Stimulated activated CD8-positive, alpha-beta memory T cell treated with anti-CD3 and anti-CD28 coated beads, Interleukin-12 subunit alpha, Interleukin-12 subunit beta, amount 100 ng/mL, for 1 hour (primary cell): ENCODE measurements around the gene SLC5A6.

Experiments
- DNase-seq: peaks from one replicate; pipeline ENCODE4 v3.0.0-alpha.2; 2020; ENCODE audit warnings: low read depth

SLC5A6 gene

GRCh38 chr2:27236626-27237025 is 24.6 kb upstream of the SLC5A6 start:
- DNase-seq: no peak

DNA sequence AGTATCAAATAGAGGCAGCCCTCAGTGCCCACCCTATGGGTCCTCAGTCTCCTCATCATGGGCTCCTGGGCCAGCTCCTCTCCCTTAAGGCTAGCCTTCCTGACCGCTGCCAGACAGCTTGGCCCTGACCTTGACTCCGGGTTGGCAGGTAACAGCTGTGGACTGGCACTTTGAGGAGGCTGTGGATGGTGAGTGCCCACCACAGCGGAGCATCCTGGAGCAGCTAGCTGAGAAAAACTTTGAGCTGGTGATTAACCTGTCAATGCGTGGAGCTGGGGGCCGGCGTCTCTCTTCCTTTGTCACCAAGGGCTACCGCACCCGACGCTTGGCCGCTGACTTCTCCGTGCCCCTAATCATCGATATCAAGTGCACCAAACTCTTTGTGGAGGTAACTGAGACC is 24.1 kb upstream of the SLC5A6 start:
- DNase-seq: no peak

- no peak for DNase-seq
Observed at GRCh38 chr2:27233341-27233740, 21.3 kb upstream of the SLC5A6 start.

GRCh38 chr2:27231921-27232320 is 19.9 kb upstream of the SLC5A6 start:
- DNase-seq: no peak

GRCh38 chr2:27227501-27227900 is 15.4 kb upstream of the SLC5A6 start:
- DNase-seq: no peak

DNA sequence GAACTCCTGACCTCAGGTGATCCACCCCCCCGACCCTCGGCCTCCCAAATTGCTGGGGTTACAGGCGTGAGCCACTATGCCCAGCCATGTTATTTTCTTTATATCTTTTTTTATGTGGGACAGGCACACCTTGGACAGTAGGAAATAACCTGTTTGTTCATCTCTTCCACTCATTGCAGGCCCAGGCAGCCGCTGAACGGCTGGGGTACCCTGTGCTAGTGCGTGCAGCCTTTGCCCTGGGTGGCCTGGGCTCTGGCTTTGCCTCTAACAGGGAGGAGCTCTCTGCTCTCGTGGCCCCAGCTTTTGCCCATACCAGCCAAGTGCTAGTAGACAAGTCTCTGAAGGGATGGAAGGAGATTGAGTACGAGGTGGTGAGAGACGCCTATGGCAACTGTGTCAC is 13.5 kb upstream of the SLC5A6 start:
- no peak for DNase-seq

DNA sequence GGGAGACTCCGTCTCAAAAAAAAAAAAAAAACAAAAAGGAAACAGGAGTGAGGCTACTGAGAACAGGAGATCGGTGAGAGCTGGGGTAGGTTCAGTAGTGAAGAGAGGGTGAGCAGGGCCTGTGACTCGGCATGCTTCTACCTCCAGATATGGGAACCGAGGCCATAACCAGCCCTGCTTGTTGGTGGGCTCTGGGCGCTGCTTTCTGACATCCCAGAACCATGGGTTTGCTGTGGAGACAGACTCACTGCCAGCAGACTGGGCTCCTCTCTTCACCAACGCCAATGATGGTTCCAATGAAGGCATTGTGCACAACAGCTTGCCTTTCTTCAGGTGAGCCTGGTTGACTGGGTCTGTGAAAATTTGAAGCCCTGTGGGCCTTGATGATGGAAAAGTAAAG is 11.3 kb upstream of the SLC5A6 start:
- DNase-seq: no peak

- no peak for DNase-seq
Observed at GRCh38 chr2:27222407-27222806, 10.3 kb upstream of the SLC5A6 start.

DNA sequence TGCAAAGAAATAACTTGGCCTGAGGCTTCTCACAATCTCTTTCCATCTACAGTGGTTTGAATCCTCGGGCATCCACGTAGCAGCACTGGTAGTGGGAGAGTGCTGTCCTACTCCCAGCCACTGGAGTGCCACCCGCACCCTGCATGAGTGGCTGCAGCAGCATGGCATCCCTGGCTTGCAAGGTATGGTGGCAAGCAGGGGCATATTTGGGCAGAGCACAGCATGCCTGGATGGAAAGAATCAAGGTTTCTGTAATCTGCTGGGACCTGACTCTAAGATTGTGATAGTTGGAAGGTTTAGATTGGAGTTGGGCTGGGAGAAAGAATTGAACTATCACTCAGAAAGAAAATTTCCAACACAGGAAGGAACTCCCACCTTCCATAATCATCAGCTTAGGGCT is 9.1 kb upstream of the SLC5A6 start:
- no peak for DNase-seq

GRCh38 chr2:27220091-27220490 is 8.0 kb upstream of the SLC5A6 start:
- no peak for DNase-seq

GRCh38 chr2:27219091-27219490 is 7.0 kb upstream of the SLC5A6 start:
- DNase-seq: no peak

- DNase-seq: no peak
Observed at GRCh38 chr2:27218614-27219013, 6.5 kb upstream of the SLC5A6 start.

DNA sequence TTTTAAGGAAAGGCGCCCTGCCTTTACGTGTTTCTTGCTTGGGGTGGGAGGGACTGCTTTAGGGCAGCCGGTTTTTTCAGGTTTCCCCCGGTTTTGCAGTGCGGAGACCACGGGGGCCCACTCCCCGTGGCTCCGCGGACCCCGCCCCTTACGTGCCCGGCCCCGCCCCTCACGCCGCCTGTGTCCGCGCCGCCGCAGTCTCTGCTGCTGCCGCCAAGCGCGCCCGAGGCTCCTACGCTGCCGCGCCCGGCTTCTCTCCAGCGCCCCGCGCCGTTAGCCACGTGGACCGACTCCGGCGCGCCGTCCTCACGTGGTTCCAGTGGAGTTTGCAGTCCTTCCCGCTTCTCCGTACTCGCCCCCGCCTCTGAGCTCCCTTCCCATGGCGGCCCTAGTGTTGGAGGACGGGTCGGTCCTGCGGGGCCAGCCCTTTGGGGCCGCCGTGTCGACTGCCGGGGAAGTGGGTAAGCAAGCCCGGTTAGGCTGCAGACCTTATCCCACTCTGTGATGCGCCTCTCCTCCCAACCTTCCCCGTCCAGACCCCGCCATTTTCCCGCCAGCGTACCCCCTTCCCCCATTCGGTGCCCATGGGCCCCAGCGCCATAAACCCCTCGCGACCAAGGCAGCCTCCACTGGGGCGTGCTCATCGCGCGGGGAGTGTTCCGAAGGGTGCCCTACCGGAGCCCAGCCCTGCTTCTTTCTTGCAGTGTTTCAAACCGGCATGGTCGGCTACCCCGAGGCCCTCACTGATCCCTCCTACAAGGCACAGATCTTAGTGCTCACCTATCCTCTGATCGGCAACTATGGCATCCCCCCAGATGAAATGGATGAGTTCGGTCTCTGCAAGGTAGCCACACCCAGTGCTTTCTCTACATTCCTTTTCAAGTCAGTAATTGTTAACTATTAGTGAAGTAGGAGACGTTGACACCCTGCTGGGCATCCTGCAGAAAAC is 5.4 kb upstream of the SLC5A6 start, which contains the start of gene CAD:
Gene CAD (plus strand): TSS at position 197 of the 949 bp plus-strand sequence. CDS start 183 bp downstream, at position 380.
- peak; percentile 72 for DNase-seq

DNA sequence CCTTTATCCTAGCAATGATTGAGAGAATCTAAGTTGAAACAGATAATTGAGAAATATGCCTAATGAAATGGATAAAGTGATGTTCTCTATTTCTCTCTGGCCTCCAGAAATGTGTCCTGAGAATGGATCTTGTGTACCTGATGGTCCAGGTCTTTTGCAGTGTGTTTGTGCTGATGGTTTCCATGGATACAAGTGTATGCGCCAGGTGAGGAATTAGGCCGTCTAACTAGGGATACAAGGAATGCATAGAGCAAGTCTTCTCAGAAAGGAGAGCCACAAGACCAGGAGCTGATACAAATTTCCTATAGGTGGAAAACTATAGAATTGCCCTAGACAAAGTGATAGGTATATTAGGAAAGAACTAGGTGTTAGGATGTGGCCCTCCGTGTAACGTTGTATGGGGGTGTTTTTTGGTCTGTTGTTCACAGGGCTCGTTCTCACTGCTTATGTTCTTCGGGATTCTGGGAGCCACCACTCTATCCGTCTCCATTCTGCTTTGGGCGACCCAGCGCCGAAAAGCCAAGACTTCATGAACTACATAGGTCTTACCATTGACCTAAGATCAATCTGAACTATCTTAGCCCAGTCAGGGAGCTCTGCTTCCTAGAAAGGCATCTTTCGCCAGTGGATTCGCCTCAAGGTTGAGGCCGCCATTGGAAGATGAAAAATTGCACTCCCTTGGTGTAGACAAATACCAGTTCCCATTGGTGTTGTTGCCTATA is 4.5 kb upstream of the SLC5A6 start:
- no peak for DNase-seq

DNA sequence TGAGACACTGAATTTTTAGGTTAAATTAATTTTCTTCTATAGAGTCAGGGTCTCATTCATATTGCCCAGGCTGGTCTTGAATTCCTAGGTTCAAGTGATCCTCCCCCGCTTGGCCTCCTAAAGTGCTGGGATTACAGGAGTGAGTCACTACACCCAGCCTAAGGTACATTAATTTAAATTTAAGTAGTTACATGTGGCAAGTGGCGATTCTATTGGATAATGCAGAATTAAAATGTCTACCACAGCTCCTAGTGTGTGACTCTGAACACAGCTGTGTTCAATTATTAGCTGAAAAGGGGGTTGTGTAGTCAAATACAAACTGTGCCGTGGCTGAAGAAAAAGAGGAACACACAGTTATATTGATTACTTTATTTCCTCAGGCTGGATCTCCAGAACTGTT is 2.9 kb upstream of the SLC5A6 start:
- no peak for DNase-seq

DNA sequence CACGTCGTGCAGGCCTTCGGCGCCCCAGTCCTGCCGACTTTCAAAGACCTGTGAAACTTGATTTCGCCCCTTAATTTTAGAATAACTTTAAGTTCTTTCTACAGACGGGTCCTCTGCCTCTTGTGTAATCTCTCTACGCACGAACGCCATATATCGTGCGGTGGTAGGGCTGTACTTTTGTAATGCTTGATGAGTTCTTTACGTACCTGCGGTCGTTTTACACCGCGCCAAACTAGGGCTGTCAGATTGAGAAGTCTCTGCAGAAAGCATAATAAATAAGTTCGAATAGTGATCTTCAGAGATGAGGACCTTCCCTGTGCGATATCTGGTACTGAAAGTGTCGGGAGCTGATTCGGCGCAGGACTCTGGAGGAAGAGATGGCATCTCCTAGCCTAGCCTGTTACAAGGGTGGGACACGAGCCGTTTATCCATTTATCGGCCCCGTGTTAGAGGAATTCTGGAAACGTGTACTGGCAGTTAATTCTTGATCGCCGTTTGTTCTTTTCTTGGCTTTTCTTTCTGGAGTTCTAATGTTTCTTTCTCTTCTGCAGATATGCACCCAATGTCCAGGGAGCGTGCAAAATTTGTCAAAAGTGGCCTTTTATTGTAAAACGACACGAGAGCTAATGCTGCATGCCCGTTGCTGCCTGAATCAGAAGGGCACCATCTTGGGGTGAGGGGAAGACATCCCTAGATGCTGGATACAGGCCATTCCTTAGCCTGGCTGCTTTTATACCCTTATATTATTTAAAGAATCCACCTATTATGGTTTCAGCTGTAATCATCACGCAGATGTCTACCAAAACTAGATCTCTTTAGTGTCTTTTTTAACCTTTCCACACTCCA is 781 bp upstream of the SLC5A6 start:
- DNase-seq: no peak

GRCh38 chr2:27211241-27211942 is 676 bp downstream of the SLC5A6 start:
- no peak for DNase-seq

DNA sequence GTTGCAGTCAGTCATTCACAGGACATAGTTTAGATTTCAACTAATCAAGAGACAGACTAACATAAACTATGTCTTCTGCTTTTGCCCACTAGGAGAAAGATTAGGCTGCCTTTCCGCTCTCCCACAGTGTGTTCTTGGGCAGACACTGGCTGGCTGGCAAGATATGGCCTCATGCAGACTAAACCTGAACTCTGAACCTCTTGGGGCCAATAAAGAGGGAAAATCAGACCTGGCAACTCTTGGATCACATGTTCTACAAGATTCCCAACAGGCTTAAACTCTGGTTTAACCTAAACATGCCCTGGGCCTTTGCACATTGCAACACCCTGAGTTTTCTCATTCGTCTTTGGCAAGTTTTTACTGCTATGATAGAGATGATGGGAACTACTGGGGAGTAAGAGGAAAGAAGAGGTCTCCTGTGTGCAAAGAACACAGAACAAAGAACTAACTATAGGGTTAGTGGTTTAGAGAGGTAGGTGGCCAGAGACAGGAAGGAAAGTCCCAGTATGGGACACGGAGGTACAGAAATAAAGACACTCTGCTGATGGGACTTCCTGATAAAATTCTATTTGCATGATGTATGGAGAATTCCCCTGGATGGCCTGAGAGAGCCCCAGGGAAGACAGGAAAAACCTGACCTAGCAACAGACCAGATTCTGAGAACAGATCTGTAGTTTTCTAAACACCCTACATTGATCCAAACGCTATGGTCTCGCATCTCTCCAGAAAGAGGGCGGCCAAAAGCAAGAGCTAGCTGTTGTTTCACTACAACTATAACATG is 2.3 kb downstream of the SLC5A6 start:
- no peak for DNase-seq

DNA sequence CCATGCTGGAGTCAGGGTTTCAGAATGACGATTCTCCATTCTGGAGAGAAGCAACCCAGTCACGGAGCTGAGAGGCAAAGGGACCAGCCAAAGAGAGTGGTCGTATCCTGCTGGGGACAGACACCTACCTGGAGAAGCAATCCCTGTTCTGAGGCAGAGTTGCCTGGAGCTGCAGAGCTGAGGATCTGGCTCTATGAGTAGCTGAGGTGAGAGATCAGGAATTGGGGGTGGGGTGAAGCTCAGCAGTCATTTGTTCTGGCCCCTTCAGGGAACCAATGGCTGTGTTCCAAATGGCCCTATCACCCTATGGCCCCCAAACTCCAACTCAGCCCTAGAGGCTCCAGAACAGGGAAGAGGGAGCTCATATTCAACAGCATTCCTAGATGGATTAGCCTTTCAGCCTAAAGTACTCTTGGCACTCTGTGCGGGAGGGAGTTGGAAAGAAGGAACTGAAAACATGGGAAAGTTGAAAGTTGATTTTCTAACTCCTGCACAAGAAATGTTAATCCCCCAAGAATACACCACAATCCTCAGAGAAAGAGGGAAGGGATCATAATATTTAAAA is 3.5 kb downstream of the SLC5A6 start:
- no peak for DNase-seq

GRCh38 chr2:27206346-27206745 is 5.7 kb downstream of the SLC5A6 start:
- DNase-seq: no peak

DNA sequence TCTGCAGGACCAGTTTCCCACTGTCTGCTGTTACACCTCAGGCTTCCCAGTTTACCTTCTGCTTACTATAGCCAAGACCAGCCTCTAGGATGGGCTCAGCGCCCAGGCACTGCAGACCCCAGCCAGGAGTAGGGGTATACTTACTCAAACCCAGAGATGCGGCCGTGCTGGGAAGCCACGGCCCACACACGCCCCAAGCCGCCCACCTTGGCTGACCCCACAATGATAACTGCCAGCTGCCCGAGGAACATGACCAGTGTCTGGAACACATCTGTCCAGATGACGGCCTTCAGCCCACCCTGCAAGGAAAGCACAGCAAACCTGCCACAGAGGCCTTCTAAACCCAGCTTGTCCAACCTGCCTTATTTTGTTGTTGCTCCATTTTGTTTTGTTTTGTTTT is 6.9 kb downstream of the SLC5A6 start:
- DNase-seq: no peak
